HepG2 (cell line): Measurements from ENCODE around the gene LOXL3. TPM values are rescaled to one million over a fixed set of nuclear protein-coding genes. Genes with fewer than 3 reads are reported as not detected.

Source experiments
- ATAC-seq: fragments of 200-7000 bp; cut with Tn5 transposase; 3 replicates; pipeline ENCODE4 v1.9.1; 2020; ENCODE audit warnings: mild to moderate bottlenecking, moderate library complexity
- BruUV-seq: library from RNA; stranded (reverse); fragments of 400-500 nt; replicated peaks from 2 replicates; lab custom pipeline; 2021; lab: Mats Ljungman, UMichigan
- CTCF ChIA-PET: fragments of 300-600 bp; formaldehyde crosslinking; extraction: SDS; loops from one replicate; lab custom pipeline; 2021; ENCODE audit warnings: low total read pairs, inconsistent platforms, low intra/inter-chr PET ratio; lab: Yijun Ruan, JAX
- POLR2A ChIA-PET: fragments of 350-600 bp; sonication (Branson Sonifier 250); formaldehyde crosslinking; loops from one replicate; lab custom pipeline; 2020; ENCODE audit warnings: antibody characterized with exemption, inconsistent platforms; lab: Yijun Ruan, JAX
- DNase-seq: peaks from one replicate; pipeline ENCODE4 v3.0.0-alpha.2; 2015; ENCODE audit warnings: low spot score
- FAIRE-seq: peaks from 3 replicates; lab custom pipeline; 2011; peaks lifted over from hg19 to GRCh38; lab: Jason Lieb, UNC
- H2AFZ ChIP-seq: one replicate; pipeline ENCODE4 v1.6.1; 2011; ENCODE audit warnings: low read length, inconsistent platforms
- H3K27ac ChIP-seq: fragments of 300-600 bp; 3 replicates; pipeline ENCODE4 v1.8.0; 2011; ENCODE audit warnings: mixed run types, mild to moderate bottlenecking, mixed read lengths, low read length, inconsistent platforms; ENCODE audit not compliant: insufficient read depth; ENCODE audit errors: extremely low read length
- H3K27me3 ChIP-seq, 2 experiments: fragments of 200-600 bp in 1 of 2; 2 replicates in 1 of 2; 3 replicates in 1 of 2; pipeline versions ENCODE4 v1.6.0 to v1.8.0; 2011; ENCODE audit warnings: low read length in 2 of 2, mild to moderate bottlenecking in 2 of 2, moderate library complexity in 2 of 2, inconsistent platforms in 1 of 2; ENCODE audit not compliant: insufficient read depth in 2 of 2, control insufficient read depth in 1 of 2
- H3K36me3 ChIP-seq, 2 experiments: fragments of 200-600 bp in 1 of 2; replicated peaks in 1 of 2; 2 replicates in 1 of 2; 3 replicates in 1 of 2; pipeline versions ENCODE4 v1.5.1 to v1.8.0; 2011; ENCODE audit warnings: low read length in 2 of 2, inconsistent platforms in 1 of 2; ENCODE audit not compliant: insufficient read depth in 2 of 2, control insufficient read depth in 1 of 2
- H3K4me1 ChIP-seq: 2 replicates; pipeline ENCODE4 v1.5.1; 2012; ENCODE audit warnings: low read length, inconsistent platforms; ENCODE audit not compliant: insufficient read depth
- H3K4me2 ChIP-seq: 2 replicates; pipeline ENCODE4 v1.6.0; 2011; ENCODE audit warnings: low read depth, low read length, inconsistent platforms
- H3K4me3 ChIP-seq, 3 experiments: fragments of 200-600 bp in 1 of 3; sonication (generic), shearing (Covaris generic) in 1 of 3; replicated peaks in 1 of 3; 2 replicates each; pipeline ENCODE4 v1.5.1; 2011 to 2016; ENCODE audit warnings: low read length in 3 of 3, inconsistent platforms in 2 of 3, low read depth in 2 of 3, mild to moderate bottlenecking in 2 of 3, control low read depth in 1 of 3, mixed read lengths in 1 of 3; ENCODE audit not compliant: insufficient read depth in 1 of 3
- H3K79me2 ChIP-seq: one replicate; pipeline ENCODE4 v1.6.1; 2011; ENCODE audit warnings: low read length, inconsistent platforms; ENCODE audit not compliant: insufficient read depth
- H3K9ac ChIP-seq: 2 replicates; pipeline ENCODE4 v1.6.0; 2011; ENCODE audit warnings: mild to moderate bottlenecking, low read depth, low read length, inconsistent platforms; ENCODE audit not compliant: insufficient read depth
- H3K9me3 ChIP-seq: 2 replicates; pipeline ENCODE4 v1.5.1; 2012; ENCODE audit warnings: mild to moderate bottlenecking, low read length
- H4K20me1 ChIP-seq: 2 replicates; pipeline ENCODE4 v1.6.0; 2011; ENCODE audit warnings: inconsistent platforms, mild to moderate bottlenecking, low read length, moderate library complexity; ENCODE audit not compliant: insufficient read depth
- BCLAF1 ChIP-seq: fragments of 450-650 bp; IDR thresholded peaks from 2 replicates; pipeline ENCODE4 v1.6.1; 2017; ENCODE audit warnings: mild to moderate bottlenecking
- FOSL2 ChIP-seq: sonication (generic); formaldehyde crosslinking; IDR thresholded peaks from 2 replicates; pipeline ENCODE4 v1.4.0; 2020; ENCODE audit warnings: missing genetic modification reagents
- FUBP1 ChIP-seq: sonication (generic); formaldehyde crosslinking; IDR thresholded peaks from 2 replicates; pipeline ENCODE4 v1.5.1; 2020; ENCODE audit warnings: missing genetic modification reagents, mild to moderate bottlenecking, borderline replicate concordance
- HNF4A ChIP-seq: sonication (generic); formaldehyde crosslinking; IDR thresholded peaks from 2 replicates; pipeline ENCODE4 v1.4.0; 2020; ENCODE audit warnings: missing genetic modification reagents
- KDM2A ChIP-seq: sonication (generic); formaldehyde crosslinking; IDR thresholded peaks from 2 replicates; pipeline ENCODE4 v1.4.0; 2020; ENCODE audit warnings: low read depth, missing genetic modification reagents, borderline replicate concordance
- KMT2A ChIP-seq: sonication (generic); formaldehyde crosslinking; IDR thresholded peaks from 2 replicates; pipeline ENCODE4 v1.4.0; 2020; ENCODE audit warnings: missing genetic modification reagents
- MXD4 ChIP-seq: IDR thresholded peaks from 2 replicates; pipeline ENCODE4 v1.6.1; 2016; ENCODE audit warnings: mild to moderate bottlenecking, missing biosample characterization, missing genetic modification reagents
- NFE2L2 ChIP-seq: fragments of 150-350 bp; IDR thresholded peaks from 2 replicates; pipeline ENCODE4 v1.6.1; 2014; ENCODE audit warnings: low read length
- RAD51 ChIP-seq: fragments of 450-650 bp; IDR thresholded peaks from 2 replicates; pipeline ENCODE4 v1.6.1; 2016; ENCODE audit warnings: borderline replicate concordance
- RCOR2 ChIP-seq: IDR thresholded peaks from 2 replicates; pipeline ENCODE4 v1.6.1; 2016; ENCODE audit warnings: missing biosample characterization, missing genetic modification reagents
- TBL1XR1 ChIP-seq: fragments of 150-350 bp; IDR thresholded peaks from 2 replicates; pipeline ENCODE4 v1.6.1; 2014; ENCODE audit warnings: borderline replicate concordance, low read length; ENCODE audit not compliant: partially characterized antibody
- TEAD2 ChIP-seq: sonication (generic); formaldehyde crosslinking; IDR thresholded peaks from 2 replicates; pipeline ENCODE4 v1.9.0; 2021; ENCODE audit warnings: missing genetic modification reagents
- THRA ChIP-seq: sonication (generic); formaldehyde crosslinking; IDR thresholded peaks from 2 replicates; pipeline ENCODE4 v1.4.0; 2020; ENCODE audit warnings: missing genetic modification reagents, borderline replicate concordance
- ZNF513 ChIP-seq: sonication (generic); formaldehyde crosslinking; conservative IDR thresholded peaks from 2 replicates; pipeline ENCODE4 v1.5.0; 2020; ENCODE audit warnings: missing genetic modification reagents
- WGBS: methylation state at CpG from one replicate; pipeline ENCODE4 v1.1.6; 2017; ENCODE audit warnings: low lambda C conversion rate; 5-methylcytosine and 5-hydroxymethylcytosine counted together
- in situ Hi-C: cut with HindIII; loops from 2 replicates; pipeline ENCODE4 v1.10.0; 2017; ENCODE audit warnings: low pct_unique_long_range_greater_than_20kb; ENCODE audit not compliant: extremely low pct_ligation_motif_present
- intact Hi-C: fragments of 100-400 bp; cut with micrococcal nuclease; formaldehyde crosslinking; loops from one replicate; pipeline ENCODE4 v1.10.0; 2022; ENCODE audit not compliant: unreplicated experiment
- polyA plus RNA-seq, 8 experiments: library from polyadenylated mRNA; depleted of rRNA in 3 of 8; stranded (reverse) in 7 of 8; unstranded in 1 of 8; fragments of >200 nt; fragmentation: Illumina TruSeq in 4 of 8; extraction: Trizol in 4 of 8; gene quantifications; 2 replicates each; pipeline versions ENCODE4 v1.2.1 to v1.2.3, GENCODE V29; 2011 to 2016; ENCODE audit warnings: low read depth in 4 of 8, missing spikeins in 1 of 8, mixed read lengths in 1 of 8; ENCODE audit not compliant: insufficient read depth in 1 of 8
- total RNA-seq, 5 experiments: library from RNA; depleted of rRNA; stranded (reverse); fragments of >200 nt; fragmentation: Illumina TruSeq; extraction: Trizol; gene quantifications; 2 replicates each; pipeline ENCODE4 v1.2.3, GENCODE V29; 2016; ENCODE audit warnings: low read depth in 1 of 5

The LOXL3 gene
- total and polyA plus RNA-seq, 2 of the 13 experiments (the other 11 are each of a cell fraction or from before 2014, with no cell fraction given), result 0.55 to 6.5 TPM

GRCh38 chr2:74569686-74570085, 15.9 kb upstream of the LOXL3 start:
- peaks cover 0 to 34% of the 10 kb centered on the region in 2 experiments; a peak in 4 of 5 replicates for H3K27me3 ChIP-seq
- 2% methylated on average over 1 of the region's 1 CpG for WGBS
- no peak overlapping the region for H3K4me2 ChIP-seq
- intact Hi-C loops (no loop called here), in situ Hi-C loops (no loop called here)
- ATAC-seq (no peak), FAIRE-seq (no peak), DNase-seq (no peak)
- H3K36me3 ChIP-seq, result no peaks in the 10 kb centered on the region
- H3K79me2 ChIP-seq, result no peaks in the 10 kb centered on the region
- ChIA-PET POLR2A (no interaction called here), CTCF (no interaction called here)
- H3K4me3 ChIP-seq, result no peak overlapping the region
- H3K4me1 ChIP-seq, result peaks cover 12% of the 10 kb centered on the region
- H4K20me1 ChIP-seq, result no peaks in the 10 kb centered on the region
- H3K27ac ChIP-seq, result no peak overlapping the region
- H2AFZ ChIP-seq, result no peak overlapping the region
- no TSS peak for BruUV-seq
- no peak overlapping the region for H3K9ac ChIP-seq
- no peaks in the 10 kb centered on the region for H3K9me3 ChIP-seq
- TF ChIP-seq FOSL2 (CRISPR knock-in tag), result no peak
- TF ChIP-seq ZNF513 (CRISPR knock-in tag), result no peak
- TF ChIP-seq TBL1XR1, result no peak
- no peak for TF ChIP-seq BCLAF1
- no peak for TF ChIP-seq FUBP1 (CRISPR knock-in tag)
- no peak for TF ChIP-seq MXD4 (CRISPR knock-in tag)
- TF ChIP-seq HNF4A (CRISPR knock-in tag), result no peak
- TF ChIP-seq KDM2A (CRISPR knock-in tag), result no peak
- no peak for TF ChIP-seq RCOR2 (CRISPR knock-in tag)
- no peak for TF ChIP-seq NFE2L2
- no peak for TF ChIP-seq THRA (CRISPR knock-in tag)
- TF ChIP-seq TEAD2 (CRISPR knock-in tag), result no peak
- no peak for TF ChIP-seq KMT2A (CRISPR knock-in tag)
- TF ChIP-seq RAD51, result no peak
